Measurements from ENCODE around the gene ZNF217. TPM values are rescaled to one million over a fixed set of nuclear protein-coding genes. Genes with fewer than 3 reads are reported as not detected.
"Not testable (repeated sequence)": the region's sequence is repeated elsewhere in the genome, so short reads cannot be mapped to it uniquely, and the experiment has no call there.

Gene ZNF217
- total RNA-seq, 2 donors from 2014 or later: 7.6 to 13.8 TPM

GRCh38 chr20:53611449-53611894 is 17.8 kb upstream of the ZNF217 start:
- TF ChIP-seq, protein P1, sequence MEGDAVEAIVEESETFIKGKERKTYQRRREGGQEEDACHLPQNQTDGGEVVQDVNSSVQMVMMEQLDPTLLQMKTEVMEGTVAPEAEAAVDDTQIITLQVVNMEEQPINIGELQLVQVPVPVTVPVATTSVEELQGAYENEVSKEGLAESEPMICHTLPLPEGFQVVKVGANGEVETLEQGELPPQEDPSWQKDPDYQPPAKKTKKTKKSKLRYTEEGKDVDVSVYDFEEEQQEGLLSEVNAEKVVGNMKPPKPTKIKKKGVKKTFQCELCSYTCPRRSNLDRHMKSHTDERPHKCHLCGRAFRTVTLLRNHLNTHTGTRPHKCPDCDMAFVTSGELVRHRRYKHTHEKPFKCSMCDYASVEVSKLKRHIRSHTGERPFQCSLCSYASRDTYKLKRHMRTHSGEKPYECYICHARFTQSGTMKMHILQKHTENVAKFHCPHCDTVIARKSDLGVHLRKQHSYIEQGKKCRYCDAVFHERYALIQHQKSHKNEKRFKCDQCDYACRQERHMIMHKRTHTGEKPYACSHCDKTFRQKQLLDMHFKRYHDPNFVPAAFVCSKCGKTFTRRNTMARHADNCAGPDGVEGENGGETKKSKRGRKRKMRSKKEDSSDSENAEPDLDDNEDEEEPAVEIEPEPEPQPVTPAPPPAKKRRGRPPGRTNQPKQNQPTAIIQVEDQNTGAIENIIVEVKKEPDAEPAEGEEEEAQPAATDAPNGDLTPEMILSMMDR (IDR thresholded peaks at IDR 0.05): no peak
- Histone ChIP-seq H3K27me3 (no peaks in the 10 kb centered on the region), H3K9me3 (no peaks in the 10 kb centered on the region), H3K4me1 (peaks cover 0 to 3% of the 10 kb centered on the region in 2 donors), H3K4me3 (no peak overlapping the region), H3K27ac (peak overlapping the region in 1 of 2 donors; percentile 32), H3K36me3 (no peaks in the 10 kb centered on the region)
- peak; percentile 72 for DNase-seq (ENCODE audit: low spot score)

DNA sequence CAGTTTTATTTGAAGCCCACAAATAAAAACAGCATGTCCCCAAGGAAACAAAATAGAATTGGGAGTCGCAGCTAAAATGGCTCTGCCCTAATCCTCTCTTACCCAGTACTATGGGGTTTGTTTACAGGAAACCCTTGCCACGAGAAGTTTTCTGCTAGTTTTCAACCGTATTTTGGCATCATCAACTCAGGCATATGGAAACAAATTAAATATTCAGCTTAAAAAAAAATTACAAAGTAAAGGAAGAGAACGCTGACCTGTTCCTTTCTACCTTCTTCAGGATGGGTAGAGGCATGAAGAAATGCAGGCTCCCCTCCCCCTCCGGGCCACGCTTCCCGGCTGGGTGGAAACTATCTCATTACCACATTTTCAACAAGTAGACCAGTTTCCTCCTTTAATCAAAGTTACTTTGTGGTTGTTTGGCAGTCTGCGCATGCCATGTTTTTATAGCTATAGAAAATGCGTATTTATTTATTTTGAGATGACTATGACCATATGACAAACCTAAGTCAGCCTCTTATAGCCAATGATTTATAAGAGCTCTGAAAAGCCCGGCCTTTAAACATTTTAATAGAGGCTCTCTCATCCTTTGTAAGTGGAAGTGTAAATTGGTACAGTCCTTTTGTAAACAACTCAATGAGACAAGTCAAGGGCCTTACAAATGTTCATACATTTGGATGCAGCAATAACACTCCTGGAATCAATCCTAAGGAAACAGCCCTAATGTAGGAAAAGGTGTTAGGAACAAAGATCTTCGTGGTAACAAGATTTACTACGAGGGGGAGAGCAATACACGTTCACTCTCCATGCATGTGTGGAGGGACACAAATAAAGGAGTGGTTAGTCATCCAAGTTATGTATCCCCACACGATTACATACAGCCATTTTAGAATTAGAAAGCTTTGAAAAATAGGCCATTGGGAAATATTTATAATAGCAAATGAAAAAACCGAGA is 16.1 kb upstream of the ZNF217 start:
- TF ChIP-seq, protein P1 (IDR thresholded peaks at IDR 0.05): no peak
- H3K4me3 ChIP-seq: no peak overlapping the region
- H3K36me3 ChIP-seq: no peaks in the 10 kb centered on the region
- peak overlapping the region; percentile 12 to 25 for H3K27ac ChIP-seq
- H3K27me3 ChIP-seq: no peaks in the 10 kb centered on the region
- peaks cover 0 to 3% of the 10 kb centered on the region in 2 donors for H3K4me1 ChIP-seq
- DNase-seq (ENCODE audit: low spot score): peak; percentile 68
- no peaks in the 10 kb centered on the region for H3K9me3 ChIP-seq

GRCh38 chr20:53608456-53609452 is 15.1 kb upstream of the ZNF217 start:
- no peaks in the 10 kb centered on the region for H3K9me3 ChIP-seq
- H3K4me1 ChIP-seq: peaks cover 0 to 3% of the 10 kb centered on the region in 2 donors
- no peaks in the 10 kb centered on the region for H3K36me3 ChIP-seq
- peak overlapping the region; percentile 12 to 55 for H3K27ac ChIP-seq
- DNase-seq (ENCODE audit: low spot score): peak; percentile 59
- TF ChIP-seq, protein P1 (IDR thresholded peaks at IDR 0.05): no peak
- H3K27me3 ChIP-seq: no peaks in the 10 kb centered on the region
- H3K4me3 ChIP-seq: no peak overlapping the region

GRCh38 chr20:53608071-53608455 is 14.4 kb upstream of the ZNF217 start:
- TF ChIP-seq, protein P1 (IDR thresholded peaks at IDR 0.05): no peak
- no peak overlapping the region for H3K27ac ChIP-seq
- no peaks in the 10 kb centered on the region for H3K9me3 ChIP-seq

GRCh38 chr20:53606364-53606985 is 12.8 kb upstream of the ZNF217 start:
- TF ChIP-seq, protein P1 (IDR thresholded peaks at IDR 0.05): no peak
- DNase-seq (ENCODE audit: low spot score): peak; percentile 57
- Histone ChIP-seq H3K27me3 (no peaks in the 10 kb centered on the region), H3K4me3 (no peak overlapping the region), H3K36me3 (no peaks in the 10 kb centered on the region), H3K4me1 (peaks cover 0 to 3% of the 10 kb centered on the region in 2 donors), H3K9me3 (no peaks in the 10 kb centered on the region), H3K27ac (peak overlapping the region in 1 of 2 donors; percentile 5)

More at GRCh38 chr20:53608071-53608455, 14.4 kb upstream of the ZNF217 start:
- Histone ChIP-seq H3K36me3 (no peaks in the 10 kb centered on the region), H3K4me3 (no peak overlapping the region), H3K27me3 (no peaks in the 10 kb centered on the region), H3K4me1 (peaks cover 0 to 3% of the 10 kb centered on the region in 2 donors)
- DNase-seq (ENCODE audit: low spot score): peak; percentile 53

DNA sequence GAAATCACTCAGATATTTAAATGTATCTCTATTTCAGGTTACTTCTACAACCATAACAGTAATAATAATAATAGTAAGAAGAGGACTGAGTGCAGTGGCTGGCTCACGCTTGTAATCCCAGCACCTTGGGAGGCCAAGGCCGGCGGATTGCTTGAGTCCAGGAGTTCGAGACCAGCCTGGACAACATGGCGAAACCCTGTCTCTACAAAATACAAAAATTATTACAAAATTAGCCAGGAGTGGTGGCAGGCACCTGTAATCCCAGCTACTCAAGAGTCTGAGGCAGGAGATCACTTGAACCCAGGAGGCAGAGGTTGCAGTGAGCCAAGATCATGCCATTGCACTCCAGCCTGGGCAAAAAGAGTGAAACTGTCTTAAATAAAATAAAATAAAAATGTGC is 11.8 kb upstream of the ZNF217 start:
- DNase-seq (ENCODE audit: low spot score); H3K9me3 ChIP-seq; H3K27me3 ChIP-seq; H3K27ac ChIP-seq; H3K4me3 ChIP-seq; H3K4me1 ChIP-seq; H3K36me3 ChIP-seq: not testable (repeated sequence)

DNA sequence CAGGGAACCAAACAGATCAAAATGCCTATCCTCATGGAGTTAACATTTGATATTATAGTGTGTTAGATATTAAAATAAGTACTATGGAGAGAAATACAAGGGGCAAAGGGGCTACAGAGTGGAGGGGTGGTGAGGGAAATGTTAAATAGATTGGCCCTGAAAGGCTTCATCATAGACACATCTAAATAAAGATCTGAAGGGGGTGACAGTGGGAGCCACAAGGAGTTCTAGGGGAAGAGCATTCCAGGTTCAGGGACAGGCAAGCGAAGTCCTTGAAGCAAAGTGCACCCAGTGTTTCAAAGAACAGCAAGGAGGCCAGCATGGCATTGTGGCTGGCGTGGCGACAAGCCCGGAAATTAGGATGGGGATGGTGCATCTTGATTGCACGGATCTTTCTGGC is 11.2 kb upstream of the ZNF217 start:
- H3K9me3 ChIP-seq; H3K4me3 ChIP-seq; DNase-seq (ENCODE audit: low spot score); H3K27me3 ChIP-seq; H3K36me3 ChIP-seq; H3K4me1 ChIP-seq; H3K27ac ChIP-seq: not testable (repeated sequence)

Data from right atrium auricular region (tissue), 2 donors.